ENCODE data around the gene OTULINL. TPM values are rescaled to one million over a fixed set of nuclear protein-coding genes. Genes with fewer than 3 reads are reported as not detected.

The OTULINL gene
- polyA plus RNA-seq, 1 of the 3 experiments (the other 2 are of a cell fraction): 0.26 TPM

DNA sequence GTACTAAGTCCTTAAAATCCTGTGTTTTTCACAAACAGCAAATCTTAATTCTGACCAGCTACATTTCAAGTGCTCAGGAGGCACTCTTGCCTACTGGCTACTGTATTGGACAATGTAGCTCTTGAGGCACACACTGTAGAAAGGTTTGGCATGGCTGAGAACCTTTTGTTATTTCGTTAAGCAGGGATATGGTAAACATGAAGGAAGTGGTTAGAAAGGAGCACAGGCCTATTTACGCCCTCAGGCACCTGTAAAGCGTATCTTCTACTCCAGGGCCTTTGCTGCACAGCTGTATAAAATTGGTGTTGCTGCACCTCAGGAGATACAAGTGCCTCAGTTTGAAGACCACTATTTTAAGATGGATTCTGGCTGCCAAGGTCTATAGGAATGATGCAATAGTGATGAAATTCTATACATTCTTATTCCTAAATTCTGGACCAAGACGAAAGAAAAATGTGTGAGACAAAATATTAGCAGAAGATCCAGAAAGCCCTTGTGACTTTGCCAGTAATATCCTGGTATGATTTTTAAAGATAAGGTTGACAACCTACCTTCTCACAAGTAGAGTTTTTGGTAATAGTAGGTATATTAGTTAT, 73.7 kb downstream of the OTULINL start (continued):
- TF ChIP-seq GABPA (IDR thresholded peaks at IDR 0.05; ENCODE audit: low read depth) (no peak), ELF1 (IDR thresholded peaks at IDR 0.05) (no peak), RCOR1 (IDR thresholded peaks at IDR 0.05; ENCODE audit: low read length) (no peak), NRF1 (IDR thresholded peaks at IDR 0.05; ENCODE audit: low read depth, low read length) (no peak)
- TF ChIP-seq, protein P1, sequence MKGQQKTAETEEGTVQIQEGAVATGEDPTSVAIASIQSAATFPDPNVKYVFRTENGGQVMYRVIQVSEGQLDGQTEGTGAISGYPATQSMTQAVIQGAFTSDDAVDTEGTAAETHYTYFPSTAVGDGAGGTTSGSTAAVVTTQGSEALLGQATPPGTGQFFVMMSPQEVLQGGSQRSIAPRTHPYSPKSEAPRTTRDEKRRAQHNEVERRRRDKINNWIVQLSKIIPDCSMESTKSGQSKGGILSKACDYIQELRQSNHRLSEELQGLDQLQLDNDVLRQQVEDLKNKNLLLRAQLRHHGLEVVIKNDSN (IDR thresholded peaks at IDR 0.05; ENCODE audit: borderline replicate concordance, low read depth): no peak

DNA sequence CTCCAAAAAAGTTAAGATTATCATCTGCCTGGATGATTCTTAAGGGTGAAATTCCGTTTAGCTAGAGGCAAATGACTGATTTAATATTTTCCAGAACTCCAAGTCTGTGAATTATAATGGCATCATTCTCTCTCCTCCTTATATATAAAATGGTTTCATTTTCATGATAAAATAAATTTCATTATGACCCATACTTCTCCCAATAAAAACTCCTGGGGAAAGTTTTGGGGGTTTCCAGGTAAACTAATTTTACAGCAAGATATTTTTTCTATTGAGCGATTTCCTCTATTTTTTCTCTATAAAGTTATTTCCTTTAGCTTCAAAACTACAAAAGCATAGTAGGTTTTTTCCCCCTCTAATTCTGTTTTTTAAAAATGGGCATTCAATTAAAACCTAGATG, 75.3 kb downstream of the OTULINL start:
- H3K4me3 ChIP-seq (ENCODE audit: low read depth in 2 of 2, low read length in 1 of 2): no peak overlapping the region
- H3K4me1 ChIP-seq (ENCODE audit: control insufficient read depth in 1 of 2, insufficient read depth in 2 of 2, low read depth in 1 of 2, low read length in 1 of 2): no peaks in the 10 kb centered on the region
- ChIA-PET POLR2A (no interaction called here), CTCF (interaction anchor here (0.7 to 2.1 kb wide), 7 partner anchors 8 to 670 kb away, joined by 3 to 18 read pairs (median 3); no protein-coding TSS in a partner anchor)
- H3K9me2 ChIP-seq: no peaks in the 10 kb centered on the region
- TF ChIP-seq EZH2phosphoT487 (IDR thresholded peaks at IDR 0.05; ENCODE audit: borderline replicate concordance, low read depth): no peak
- no peak for TF ChIP-seq GATA2 (CRISPR knock-in tag; IDR thresholded peaks at IDR 0.05)
- no peak for TF ChIP-seq MEF2A (IDR thresholded peaks at IDR 0.05; ENCODE audit: borderline replicate concordance, low read depth)
- no peak for TF ChIP-seq POLR2AphosphoS5 (IDR thresholded peaks at IDR 0.05; ENCODE audit: low read depth, low read length)
- TF ChIP-seq EP300 (IDR thresholded peaks at IDR 0.05; ENCODE audit: borderline replicate concordance in 1 of 2, low read depth in 1 of 2, low read length in 1 of 2): no peak
- no peak for TF ChIP-seq JUND (IDR thresholded peaks at IDR 0.05)
- no peak for TF ChIP-seq FOXM1 (IDR thresholded peaks at IDR 0.05; ENCODE audit: low read depth)
- TF ChIP-seq FOXJ3 (CRISPR knock-in tag; IDR thresholded peaks at IDR 0.05): no peak
- H3K27me3 ChIP-seq (ENCODE audit: insufficient read depth): peaks cover 6% of the 10 kb centered on the region; the same call in 1 of the 2 replicates
- DNase-seq: no peak
- no peak overlapping the region for H3K9ac ChIP-seq
- peaks cover 11% of the 10 kb centered on the region for H3F3A ChIP-seq (replicated peaks; ENCODE audit: insufficient read depth)
- 51% methylated on average over 2 of the region's 2 CpGs for WGBS (ENCODE audit: low lambda C conversion rate)
- no peak overlapping the region for H2AFZ ChIP-seq (ENCODE audit: low read depth)
- H3K27ac ChIP-seq (ENCODE audit: low read depth in 2 of 2, low read length in 1 of 2): no peak overlapping the region
- H4K20me1 ChIP-seq (ENCODE audit: insufficient read depth): no peaks in the 10 kb centered on the region
- H3K36me3 ChIP-seq (replicated peaks in 1 of 2; ENCODE audit: control insufficient read depth in 1 of 2, insufficient read depth in 2 of 2, low read length in 1 of 2): no peaks in the 10 kb centered on the region
- H3K4me2 ChIP-seq: no peak overlapping the region
- no peaks in the 10 kb centered on the region for H3K79me2 ChIP-seq (ENCODE audit: insufficient read depth)
- no peaks in the 10 kb centered on the region for H3K9me3 ChIP-seq

DNA sequence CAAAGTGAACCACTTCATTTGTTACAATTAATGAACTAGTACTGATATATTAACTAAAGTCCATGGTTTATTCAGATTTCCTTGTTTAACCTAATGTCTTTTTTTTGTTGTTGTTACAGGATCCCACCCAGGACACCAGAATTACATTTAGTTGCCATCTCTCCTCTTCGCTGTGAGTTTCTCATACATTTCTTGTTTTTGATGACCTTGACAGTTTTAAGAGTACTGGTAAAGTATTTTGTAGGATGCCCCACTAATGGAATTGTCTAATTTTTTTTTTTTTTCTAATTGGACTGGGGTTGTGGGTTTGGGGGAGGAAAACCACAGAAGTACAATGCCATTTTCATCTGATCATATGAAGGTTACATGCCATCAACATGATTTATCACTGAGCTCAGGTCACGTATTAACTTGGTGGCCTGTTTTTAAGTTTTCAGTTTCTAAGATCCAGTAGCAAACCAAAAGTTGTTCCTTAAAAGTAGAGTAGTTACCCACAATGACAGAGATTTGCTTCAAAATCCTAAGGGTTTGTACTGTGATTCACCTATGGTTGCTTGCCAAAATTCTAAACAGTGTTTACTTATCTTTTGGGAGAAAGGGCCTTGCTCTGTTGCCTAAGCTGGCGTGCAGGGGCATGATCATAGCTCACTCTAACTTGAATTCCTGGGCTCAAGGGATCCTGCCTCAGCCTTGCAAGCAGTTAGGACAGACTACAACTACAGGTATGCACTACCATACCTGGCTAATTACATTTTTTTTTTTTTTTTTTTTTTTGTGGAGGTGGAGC, 78.4 kb downstream of the OTULINL start:
- H3K4me1 ChIP-seq (ENCODE audit: control insufficient read depth in 1 of 2, insufficient read depth in 2 of 2, low read depth in 1 of 2, low read length in 1 of 2): peaks cover 7 to 10% of the 10 kb centered on the region in 2 experiments; a peak in 3 of 4 replicates
- no peaks in the 10 kb centered on the region for H4K20me1 ChIP-seq (ENCODE audit: insufficient read depth)
- POLR2A ChIA-PET: no interaction called here
- H3K36me3 ChIP-seq (replicated peaks in 1 of 2; ENCODE audit: control insufficient read depth in 1 of 2, insufficient read depth in 2 of 2, low read length in 1 of 2): no peaks in the 10 kb centered on the region
- peaks cover 16% of the 10 kb centered on the region for H3F3A ChIP-seq (replicated peaks; ENCODE audit: insufficient read depth)
- H2AFZ ChIP-seq (ENCODE audit: low read depth): no peak overlapping the region
- no peaks in the 10 kb centered on the region for H3K27me3 ChIP-seq (ENCODE audit: insufficient read depth)
- no peaks in the 10 kb centered on the region for H3K9me2 ChIP-seq
- DNase-seq: no peak
- H3K27ac ChIP-seq (ENCODE audit: low read depth in 2 of 2, low read length in 1 of 2): no peak overlapping the region
- H3K79me2 ChIP-seq (ENCODE audit: insufficient read depth): peaks cover 15% of the 10 kb centered on the region
- H3K4me2 ChIP-seq: no peak overlapping the region
- CTCF ChIA-PET: interaction anchor here (1.2 to 1.9 kb wide), 2 partner anchors 12 to 295 kb away, joined by 4 to 7 read pairs; no protein-coding TSS in a partner anchor
- 91% methylated on average over 3 of the region's 3 CpGs for WGBS (ENCODE audit: low lambda C conversion rate)
- H3K9ac ChIP-seq: no peak overlapping the region
- H3K9me3 ChIP-seq: no peaks in the 10 kb centered on the region
- H3K4me3 ChIP-seq (ENCODE audit: low read depth in 2 of 2, low read length in 1 of 2): no peak overlapping the region
- TF ChIP-seq, protein P2, sequence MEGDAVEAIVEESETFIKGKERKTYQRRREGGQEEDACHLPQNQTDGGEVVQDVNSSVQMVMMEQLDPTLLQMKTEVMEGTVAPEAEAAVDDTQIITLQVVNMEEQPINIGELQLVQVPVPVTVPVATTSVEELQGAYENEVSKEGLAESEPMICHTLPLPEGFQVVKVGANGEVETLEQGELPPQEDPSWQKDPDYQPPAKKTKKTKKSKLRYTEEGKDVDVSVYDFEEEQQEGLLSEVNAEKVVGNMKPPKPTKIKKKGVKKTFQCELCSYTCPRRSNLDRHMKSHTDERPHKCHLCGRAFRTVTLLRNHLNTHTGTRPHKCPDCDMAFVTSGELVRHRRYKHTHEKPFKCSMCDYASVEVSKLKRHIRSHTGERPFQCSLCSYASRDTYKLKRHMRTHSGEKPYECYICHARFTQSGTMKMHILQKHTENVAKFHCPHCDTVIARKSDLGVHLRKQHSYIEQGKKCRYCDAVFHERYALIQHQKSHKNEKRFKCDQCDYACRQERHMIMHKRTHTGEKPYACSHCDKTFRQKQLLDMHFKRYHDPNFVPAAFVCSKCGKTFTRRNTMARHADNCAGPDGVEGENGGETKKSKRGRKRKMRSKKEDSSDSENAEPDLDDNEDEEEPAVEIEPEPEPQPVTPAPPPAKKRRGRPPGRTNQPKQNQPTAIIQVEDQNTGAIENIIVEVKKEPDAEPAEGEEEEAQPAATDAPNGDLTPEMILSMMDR (IDR thresholded peaks at IDR 0.05): no peak
- TF ChIP-seq FOXJ3 (CRISPR knock-in tag; IDR thresholded peaks at IDR 0.05): no peak
- TF ChIP-seq SIN3A (IDR thresholded peaks at IDR 0.05; ENCODE audit: borderline replicate concordance, low read depth, low read length): no peak
- TF ChIP-seq RAD21 (IDR thresholded peaks at IDR 0.05; ENCODE audit: low read length): no peak
- no peak for TF ChIP-seq ELF1 (IDR thresholded peaks at IDR 0.05)
- no peak for TF ChIP-seq FOSL2 (IDR thresholded peaks at IDR 0.05; ENCODE audit: borderline replicate concordance, low read depth)
- TF ChIP-seq, protein P3, sequence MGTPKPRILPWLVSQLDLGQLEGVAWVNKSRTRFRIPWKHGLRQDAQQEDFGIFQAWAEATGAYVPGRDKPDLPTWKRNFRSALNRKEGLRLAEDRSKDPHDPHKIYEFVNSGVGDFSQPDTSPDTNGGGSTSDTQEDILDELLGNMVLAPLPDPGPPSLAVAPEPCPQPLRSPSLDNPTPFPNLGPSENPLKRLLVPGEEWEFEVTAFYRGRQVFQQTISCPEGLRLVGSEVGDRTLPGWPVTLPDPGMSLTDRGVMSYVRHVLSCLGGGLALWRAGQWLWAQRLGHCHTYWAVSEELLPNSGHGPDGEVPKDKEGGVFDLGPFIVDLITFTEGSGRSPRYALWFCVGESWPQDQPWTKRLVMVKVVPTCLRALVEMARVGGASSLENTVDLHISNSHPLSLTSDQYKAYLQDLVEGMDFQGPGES (IDR thresholded peaks at IDR 0.05; ENCODE audit: low read depth, low read length): no peak
- no peak for TF ChIP-seq TEAD4 (IDR thresholded peaks at IDR 0.05; ENCODE audit: borderline replicate concordance, insufficient read depth)
- no peak for TF ChIP-seq TCF12 (IDR thresholded peaks at IDR 0.05)
